Activated T-cell treated with anti-CD3 and anti-CD28 coated beads, Interleukin-2, amount 50 U/mL, for 4 hours (primary cell): Measurements from ENCODE around the gene CRYGS. TPM values are rescaled to one million over a fixed set of nuclear protein-coding genes. Genes with fewer than 3 reads are reported as not detected.

ENCODE experiments used
- ATAC-seq, 2 donors: fragments of 200-7000 bp; cut with Tn5 transposase; one replicate each; pipeline ENCODE4 v1.10.0; 2021
- DNase-seq: peaks from one replicate; pipeline ENCODE4 v3.0.0-alpha.2; 2020
- H3K27me3 Mint-ChIP-seq: one replicate; pipeline ENCODE4 v1.8.0; 2021; ENCODE audit warnings: low read depth, mixed read lengths
- H3K36me3 Mint-ChIP-seq: one replicate; pipeline ENCODE4 v1.8.0; 2022; ENCODE audit warnings: mixed read lengths; ENCODE audit not compliant: insufficient read depth
- H3K4me1 Mint-ChIP-seq: one replicate; pipeline ENCODE4 v1.8.0; 2021; ENCODE audit warnings: low read depth, mixed read lengths
- H3K4me3 Mint-ChIP-seq: one replicate; pipeline ENCODE4 v1.8.0; 2021; ENCODE audit warnings: mild to moderate bottlenecking, moderate library complexity, mixed read lengths
- H3K9me3 Mint-ChIP-seq: one replicate; pipeline ENCODE4 v1.8.0; 2021; ENCODE audit warnings: mixed read lengths
- total RNA-seq, 3 donors: library from RNA; stranded (reverse); gene quantifications; one replicate each; pipeline ENCODE4 v1.2.1, GENCODE V29; 2021

Gene CRYGS
- total RNA-seq, 3 donors from 2014 or later: 1.7 to 1.8 (median 1.8) TPM

DNA sequence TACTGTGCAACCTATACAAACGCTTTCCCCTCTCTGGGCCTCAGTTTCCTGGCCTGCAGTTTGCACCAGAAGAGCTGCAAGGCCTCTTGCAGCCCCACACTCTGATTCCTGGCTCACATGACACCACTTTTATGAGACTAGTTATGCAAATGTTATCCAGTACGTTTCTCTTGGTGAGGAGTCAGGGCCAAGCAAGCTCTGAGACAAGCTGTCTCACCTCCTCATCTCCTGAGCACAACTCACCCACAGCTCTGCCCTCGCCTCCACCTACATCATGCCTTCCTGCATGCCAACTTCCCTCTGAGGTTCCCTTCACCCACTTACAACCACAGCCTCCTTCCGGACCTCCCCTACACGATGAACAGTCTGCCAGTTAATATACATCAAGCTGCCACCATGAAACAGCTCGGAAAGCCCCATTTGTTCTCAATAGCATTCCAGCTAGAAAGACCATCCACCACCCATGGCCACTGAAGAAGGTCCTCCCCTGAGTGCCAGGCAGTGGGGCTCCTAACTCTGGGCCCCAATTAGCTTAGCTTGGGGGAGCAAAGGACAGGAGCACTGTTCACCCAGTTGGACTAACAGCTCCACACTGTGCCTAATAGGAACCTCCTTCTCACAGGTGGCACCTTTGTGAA, 25.0 kb downstream of the CRYGS start:
- peaks cover 77% of the 10 kb centered on the region for H3K4me1 Mint-ChIP-seq
- no peaks in the 10 kb centered on the region for H3K9me3 Mint-ChIP-seq

GRCh38 chr3:186517218-186517617, 27.0 kb downstream of the CRYGS start:
- no peak for DNase-seq

More for the DNA sequence above, 25.0 kb downstream of the CRYGS start:
- H3K36me3 Mint-ChIP-seq: no peaks in the 10 kb centered on the region
- ATAC-seq (peak; percentile 74 to 82), DNase-seq (peak; percentile 62)
- H3K4me3 Mint-ChIP-seq: peak overlapping the region; percentile 37
- H3K27me3 Mint-ChIP-seq: no peaks in the 10 kb centered on the region

GRCh38 chr3:186516646-186517045, 27.5 kb downstream of the CRYGS start:
- DNase-seq (no peak), ATAC-seq (no peak)
- Mint-ChIP-seq H3K4me1 (peaks cover 85% of the 10 kb centered on the region), H3K36me3 (no peaks in the 10 kb centered on the region), H3K4me3 (no peak overlapping the region), H3K27me3 (no peaks in the 10 kb centered on the region), H3K9me3 (no peaks in the 10 kb centered on the region)

More at GRCh38 chr3:186517218-186517617, 27.0 kb downstream of the CRYGS start:
- no peak for ATAC-seq
- no peaks in the 10 kb centered on the region for H3K9me3 Mint-ChIP-seq
- H3K4me3 Mint-ChIP-seq: no peak overlapping the region
- H3K36me3 Mint-ChIP-seq: no peaks in the 10 kb centered on the region
- no peaks in the 10 kb centered on the region for H3K27me3 Mint-ChIP-seq
- peaks cover 85% of the 10 kb centered on the region for H3K4me1 Mint-ChIP-seq

GRCh38 chr3:186515125-186515524, 29.1 kb downstream of the CRYGS start:
- no peaks in the 10 kb centered on the region for H3K36me3 Mint-ChIP-seq
- ATAC-seq (no peak), DNase-seq (no peak)
- no peaks in the 10 kb centered on the region for H3K9me3 Mint-ChIP-seq
- H3K4me1 Mint-ChIP-seq: peaks cover 84% of the 10 kb centered on the region
- no peaks in the 10 kb centered on the region for H3K27me3 Mint-ChIP-seq
- H3K4me3 Mint-ChIP-seq: no peak overlapping the region

DNA sequence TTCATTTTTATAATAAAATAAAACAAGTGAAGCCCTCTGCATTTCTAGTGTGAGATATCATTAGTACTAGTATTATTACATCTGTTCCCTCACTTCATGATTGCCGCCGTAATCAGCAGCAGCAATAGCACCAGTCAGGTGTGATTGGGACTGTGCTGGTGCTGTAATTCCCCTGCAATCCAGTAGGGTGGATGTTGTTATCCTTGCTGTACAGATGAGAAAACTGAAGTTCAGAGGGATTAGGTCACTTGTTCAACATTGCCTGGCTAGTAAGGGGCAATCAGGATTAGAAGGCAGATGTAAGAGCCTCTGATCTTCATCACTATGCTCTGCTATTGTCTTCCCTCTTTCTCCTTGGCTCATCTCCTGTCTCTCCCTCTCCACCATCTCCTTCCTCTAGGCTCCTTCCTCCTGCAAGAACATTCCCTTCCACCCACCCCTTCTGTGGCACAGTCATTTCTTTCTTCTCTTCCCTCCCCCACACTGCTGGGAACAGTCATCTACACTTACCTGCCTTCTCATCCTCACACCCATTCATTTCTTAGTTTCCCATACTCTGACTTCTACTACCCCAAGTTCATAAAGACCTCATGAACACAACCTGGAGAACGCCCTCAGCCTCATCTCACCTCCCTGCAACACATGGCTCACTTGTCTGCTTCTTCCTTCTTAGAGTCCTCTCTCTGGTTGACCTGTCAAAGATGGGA, 29.7 kb downstream of the CRYGS start:
- DNase-seq (no peak), ATAC-seq (peak; percentile 64 to 65)
- H3K36me3 Mint-ChIP-seq: no peaks in the 10 kb centered on the region
- H3K4me3 Mint-ChIP-seq: no peak overlapping the region
- peaks cover 78% of the 10 kb centered on the region for H3K4me1 Mint-ChIP-seq
- no peaks in the 10 kb centered on the region for H3K27me3 Mint-ChIP-seq
- H3K9me3 Mint-ChIP-seq: no peaks in the 10 kb centered on the region

GRCh38 chr3:186513386-186513785, 30.8 kb downstream of the CRYGS start:
- H3K4me1 Mint-ChIP-seq: peaks cover 67% of the 10 kb centered on the region
- no peaks in the 10 kb centered on the region for H3K27me3 Mint-ChIP-seq
- no peak overlapping the region for H3K4me3 Mint-ChIP-seq
- DNase-seq (no peak), ATAC-seq (no peak)
- H3K36me3 Mint-ChIP-seq: no peaks in the 10 kb centered on the region
- no peaks in the 10 kb centered on the region for H3K9me3 Mint-ChIP-seq

DNA sequence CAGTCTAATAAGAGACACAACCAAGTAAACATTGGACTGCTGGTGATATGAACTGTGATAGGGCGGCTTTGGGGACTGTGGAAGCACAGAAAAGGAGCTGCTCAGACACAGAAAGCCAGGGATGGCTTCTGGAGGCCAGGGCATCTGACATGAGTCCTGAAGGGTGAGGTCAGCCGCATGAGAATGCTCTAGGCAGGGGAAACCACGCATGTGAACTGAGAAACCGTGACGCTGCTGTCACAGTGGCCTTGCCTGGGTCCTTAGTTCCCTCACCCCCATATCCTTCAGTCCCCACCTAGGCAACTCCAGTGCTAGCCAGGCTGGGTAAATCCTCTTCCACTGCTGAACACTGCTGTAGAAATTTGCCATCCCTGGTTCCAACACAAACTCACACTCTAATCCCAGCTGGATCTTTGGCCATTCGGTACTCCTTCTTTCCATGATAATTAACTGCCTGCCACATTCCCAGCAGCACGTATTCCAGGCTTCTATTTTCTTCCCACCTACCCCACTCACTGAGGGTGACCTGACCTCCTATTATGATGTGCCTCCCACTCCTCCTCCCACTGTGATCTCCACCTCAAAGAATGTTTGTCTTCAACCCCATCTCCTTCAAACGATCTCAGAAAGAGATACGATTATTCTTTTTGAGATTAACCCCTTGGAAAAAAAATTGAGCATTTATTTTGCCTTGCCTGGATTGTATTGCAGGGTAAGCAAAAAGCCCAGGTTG, 31.4 kb downstream of the CRYGS start:
- Mint-ChIP-seq H3K27me3 (no peaks in the 10 kb centered on the region), H3K4me1 (peaks cover 61% of the 10 kb centered on the region), H3K4me3 (no peak overlapping the region), H3K36me3 (no peaks in the 10 kb centered on the region), H3K9me3 (no peaks in the 10 kb centered on the region)
- DNase-seq (no peak), ATAC-seq (no peak)

DNA sequence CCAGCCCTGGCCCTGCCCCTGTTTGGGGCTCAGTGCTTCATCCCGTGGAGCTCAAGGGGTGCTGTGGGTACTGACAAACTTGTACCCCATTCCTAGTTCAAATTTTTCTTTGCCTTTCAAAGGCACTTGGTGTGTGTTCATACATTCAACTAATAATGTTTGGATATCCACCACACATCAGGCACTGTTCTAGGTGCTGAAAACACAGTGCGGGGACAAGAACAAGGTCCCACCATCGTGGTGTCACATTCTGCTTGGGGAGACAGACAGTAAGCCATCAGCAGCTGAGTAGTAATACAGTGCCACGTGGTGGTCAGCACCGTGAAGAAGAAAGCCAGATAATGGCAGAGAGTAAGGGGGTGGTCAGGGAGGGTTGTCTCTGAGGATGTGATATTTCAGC, 32.5 kb downstream of the CRYGS start:
- Mint-ChIP-seq H3K9me3 (no peaks in the 10 kb centered on the region), H3K36me3 (no peaks in the 10 kb centered on the region), H3K27me3 (peaks cover 1% of the 10 kb centered on the region), H3K4me3 (no peak overlapping the region), H3K4me1 (peaks cover 57% of the 10 kb centered on the region)
- DNase-seq (no peak), ATAC-seq (no peak)

DNA sequence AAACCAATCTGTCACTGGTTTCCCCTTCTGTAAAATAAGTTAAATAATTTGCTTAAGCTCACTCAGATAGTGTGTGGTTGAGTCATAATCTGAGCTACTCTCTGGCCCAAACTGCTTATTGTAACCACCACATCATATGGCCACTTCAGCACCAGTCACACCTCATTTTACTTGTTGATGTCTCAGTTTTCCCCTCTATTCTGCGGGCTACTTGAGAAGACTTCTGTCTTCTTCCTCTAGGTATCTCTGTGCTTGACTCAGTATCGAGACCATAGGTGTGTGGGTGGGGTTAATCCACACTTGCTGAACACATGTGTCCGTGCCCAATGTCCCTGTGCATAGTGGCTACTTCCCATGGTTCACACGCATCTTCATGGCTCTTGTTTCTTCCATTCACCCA, 32.9 kb downstream of the CRYGS start:
- H3K4me1 Mint-ChIP-seq: peaks cover 55% of the 10 kb centered on the region
- H3K9me3 Mint-ChIP-seq: no peaks in the 10 kb centered on the region
- no peaks in the 10 kb centered on the region for H3K36me3 Mint-ChIP-seq
- peak; percentile 38 to 39 for ATAC-seq
- H3K4me3 Mint-ChIP-seq: no peak overlapping the region
- DNase-seq: no peak
- H3K27me3 Mint-ChIP-seq: peaks cover 1% of the 10 kb centered on the region

DNA sequence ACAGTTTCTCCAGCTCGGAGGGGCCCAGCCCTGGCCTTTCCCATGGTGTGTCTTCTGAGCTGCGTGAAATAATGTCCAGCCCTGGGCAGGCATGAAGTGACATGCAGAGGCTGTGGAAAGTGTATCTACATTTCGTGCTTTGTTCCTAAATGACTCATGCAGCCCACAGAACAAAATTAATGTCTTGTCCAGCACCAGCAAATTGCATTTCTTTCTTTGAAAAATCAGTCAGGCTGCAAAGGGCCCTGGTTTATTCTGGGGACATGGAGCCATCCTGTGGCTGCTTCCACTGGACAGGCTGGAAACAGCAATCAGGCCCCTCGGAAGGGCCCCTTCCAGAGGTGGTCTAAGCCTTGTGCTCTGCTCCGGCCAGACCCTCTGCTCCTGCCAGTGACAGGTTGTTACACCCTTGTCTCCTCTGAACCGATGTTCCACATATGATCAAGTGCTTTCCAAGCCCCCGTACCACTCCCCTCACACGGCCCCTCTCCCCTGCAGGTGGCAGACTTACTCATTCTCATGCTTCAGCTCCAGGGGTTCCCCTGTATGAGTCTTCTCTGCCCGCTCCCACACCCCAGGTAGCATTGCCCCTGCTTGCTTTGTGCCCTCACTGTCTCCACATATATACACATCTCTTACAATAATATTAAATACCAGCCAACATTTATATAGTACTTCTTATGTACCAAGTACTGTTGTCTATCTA, 33.7 kb downstream of the CRYGS start:
- ATAC-seq (no peak), DNase-seq (no peak)
- peaks cover 48% of the 10 kb centered on the region for H3K4me1 Mint-ChIP-seq
- no peaks in the 10 kb centered on the region for H3K9me3 Mint-ChIP-seq
- peaks cover 1% of the 10 kb centered on the region for H3K27me3 Mint-ChIP-seq
- no peak overlapping the region for H3K4me3 Mint-ChIP-seq
- no peaks in the 10 kb centered on the region for H3K36me3 Mint-ChIP-seq

DNA sequence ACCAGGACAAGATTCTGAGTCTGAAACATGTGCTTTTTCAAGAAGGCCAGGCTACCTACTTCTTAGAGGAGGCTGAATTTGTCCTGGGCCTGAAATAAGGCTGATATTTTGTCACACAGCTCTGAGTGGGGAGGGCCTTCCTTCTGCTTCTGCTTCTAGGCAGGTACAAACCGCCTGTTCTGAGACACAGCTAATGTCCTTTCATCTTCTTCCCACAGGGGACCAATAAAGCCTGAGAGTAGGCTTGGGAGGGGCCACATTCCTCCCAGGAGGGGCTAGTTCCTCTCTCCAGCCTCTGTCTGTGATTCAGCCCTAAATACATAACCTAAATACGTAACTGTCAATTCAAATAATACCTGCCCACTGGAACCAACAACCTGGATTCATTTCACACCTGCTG, 34.8 kb downstream of the CRYGS start:
- no peak for DNase-seq
- no peaks in the 10 kb centered on the region for H3K9me3 Mint-ChIP-seq
- peaks cover 37% of the 10 kb centered on the region for H3K4me1 Mint-ChIP-seq
- no peak for ATAC-seq
- H3K27me3 Mint-ChIP-seq: peaks cover 1% of the 10 kb centered on the region
- no peaks in the 10 kb centered on the region for H3K36me3 Mint-ChIP-seq
- H3K4me3 Mint-ChIP-seq: no peak overlapping the region

DNA sequence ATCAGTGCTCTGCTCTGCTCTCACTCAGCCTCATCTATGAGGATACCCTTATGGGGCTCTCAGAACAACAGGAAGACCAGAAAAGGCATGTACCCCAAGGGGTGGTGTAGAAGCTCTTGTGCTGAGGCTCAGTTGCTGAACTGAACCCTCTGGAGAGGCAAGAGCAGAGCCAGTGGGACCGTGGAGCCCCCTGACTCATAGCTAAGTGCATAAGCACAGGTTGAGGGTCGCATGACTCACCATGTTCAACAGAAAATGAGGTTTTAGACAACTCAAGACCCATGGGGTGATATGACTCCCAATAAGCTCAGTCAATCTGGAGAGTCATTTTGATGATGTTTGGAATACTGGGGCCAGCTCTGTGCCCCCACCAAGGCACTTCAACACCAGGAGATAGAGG, 37.3 kb downstream of the CRYGS start:
- no peak for DNase-seq
- ATAC-seq: peak; percentile 72 to 75
- no peaks in the 10 kb centered on the region for H3K9me3 Mint-ChIP-seq
- no peaks in the 10 kb centered on the region for H3K36me3 Mint-ChIP-seq
- H3K4me1 Mint-ChIP-seq: peaks cover 34% of the 10 kb centered on the region
- peaks cover 1% of the 10 kb centered on the region for H3K27me3 Mint-ChIP-seq
- H3K4me3 Mint-ChIP-seq: no peak overlapping the region

DNA sequence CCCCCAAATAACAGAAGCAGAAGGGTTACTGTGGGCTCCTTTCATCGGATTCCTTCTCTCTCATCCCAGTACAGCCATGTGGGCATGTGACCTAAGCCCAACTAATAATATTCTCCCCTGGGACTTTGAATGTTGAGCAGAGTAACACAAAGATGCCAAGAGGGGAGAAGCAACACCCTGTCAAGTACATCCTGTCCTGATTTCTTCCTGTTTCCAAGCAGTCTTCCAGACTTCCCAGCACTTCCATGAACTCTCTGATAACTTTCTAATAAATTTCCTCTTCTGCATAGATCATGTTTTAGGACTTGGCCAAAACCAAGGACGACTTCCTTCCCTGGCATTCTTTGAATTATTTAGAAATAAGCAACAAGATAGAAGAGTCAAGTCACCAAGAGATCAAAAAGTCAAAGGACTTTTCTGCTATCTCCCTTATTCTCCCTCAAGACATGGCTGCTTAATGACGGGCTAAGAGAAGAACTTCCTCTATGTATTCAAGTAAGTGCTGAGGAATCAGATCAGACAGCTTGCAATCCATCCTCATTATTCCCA, 37.9 kb downstream of the CRYGS start:
- no peaks in the 10 kb centered on the region for H3K36me3 Mint-ChIP-seq
- peaks cover 28% of the 10 kb centered on the region for H3K4me1 Mint-ChIP-seq
- ATAC-seq: no peak
- DNase-seq: no peak
- H3K4me3 Mint-ChIP-seq: no peak overlapping the region
- peaks cover 1% of the 10 kb centered on the region for H3K27me3 Mint-ChIP-seq
- no peaks in the 10 kb centered on the region for H3K9me3 Mint-ChIP-seq
